ENCODE measurements around the gene EXD2.

DNA sequence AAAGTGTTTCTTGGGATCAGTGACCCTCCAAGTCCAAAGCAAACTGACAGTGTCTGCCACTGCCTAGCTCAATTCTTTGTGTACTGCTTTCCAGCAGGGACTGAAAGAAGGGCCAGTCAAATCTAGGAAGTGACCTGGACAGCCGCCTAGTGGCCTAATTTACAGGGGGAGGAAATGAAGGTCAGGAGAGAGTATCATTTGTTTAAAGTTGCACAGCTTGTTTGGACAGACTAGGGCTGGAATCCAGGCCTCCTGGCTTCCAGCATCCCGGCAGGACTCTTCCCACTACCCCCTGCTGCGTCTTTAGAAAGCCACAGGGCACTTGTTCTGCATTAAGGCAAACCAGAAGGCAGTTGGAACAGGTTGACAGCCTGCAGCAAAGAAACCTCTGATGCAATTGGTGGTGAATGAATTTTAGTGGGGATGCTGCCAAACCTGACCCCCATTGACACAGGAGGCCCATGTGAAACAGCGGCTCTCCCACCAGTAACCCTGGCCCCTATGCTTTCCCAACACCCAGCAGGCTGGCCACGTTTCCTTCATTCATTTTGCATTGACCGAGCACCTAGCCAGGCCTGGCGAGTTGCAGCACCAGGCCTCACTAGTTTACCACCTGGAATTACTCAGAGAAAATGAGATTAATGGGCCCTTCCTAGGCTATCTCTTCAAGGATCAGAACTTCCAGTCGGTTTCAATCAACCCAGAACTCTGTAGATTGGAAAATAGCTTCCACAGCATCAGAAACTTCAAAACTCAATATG lies 96.9 kb downstream of the EXD2 start:
- TF ChIP-seq, protein P1, sequence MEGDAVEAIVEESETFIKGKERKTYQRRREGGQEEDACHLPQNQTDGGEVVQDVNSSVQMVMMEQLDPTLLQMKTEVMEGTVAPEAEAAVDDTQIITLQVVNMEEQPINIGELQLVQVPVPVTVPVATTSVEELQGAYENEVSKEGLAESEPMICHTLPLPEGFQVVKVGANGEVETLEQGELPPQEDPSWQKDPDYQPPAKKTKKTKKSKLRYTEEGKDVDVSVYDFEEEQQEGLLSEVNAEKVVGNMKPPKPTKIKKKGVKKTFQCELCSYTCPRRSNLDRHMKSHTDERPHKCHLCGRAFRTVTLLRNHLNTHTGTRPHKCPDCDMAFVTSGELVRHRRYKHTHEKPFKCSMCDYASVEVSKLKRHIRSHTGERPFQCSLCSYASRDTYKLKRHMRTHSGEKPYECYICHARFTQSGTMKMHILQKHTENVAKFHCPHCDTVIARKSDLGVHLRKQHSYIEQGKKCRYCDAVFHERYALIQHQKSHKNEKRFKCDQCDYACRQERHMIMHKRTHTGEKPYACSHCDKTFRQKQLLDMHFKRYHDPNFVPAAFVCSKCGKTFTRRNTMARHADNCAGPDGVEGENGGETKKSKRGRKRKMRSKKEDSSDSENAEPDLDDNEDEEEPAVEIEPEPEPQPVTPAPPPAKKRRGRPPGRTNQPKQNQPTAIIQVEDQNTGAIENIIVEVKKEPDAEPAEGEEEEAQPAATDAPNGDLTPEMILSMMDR (conservative IDR thresholded peaks at IDR 0.05): peak; percentile 80
- TF ChIP-seq ZFX (IDR thresholded peaks at IDR 0.05): no peak
